Suprapubic skin (tissue), 4 donors: Measurements from ENCODE around the gene HSD17B14. TPM values are rescaled to one million over a fixed set of nuclear protein-coding genes. Genes with fewer than 3 reads are reported as not detected.
A peak's percentile ranks its signal among the peaks of the same experiment; 100 is the strongest.
"Not testable (repeated sequence)": the region's sequence is repeated elsewhere in the genome, so short reads cannot be mapped to it uniquely, and the experiment has no call there.

Experiments used
- DNase-seq, 2 donors: peaks; one replicate each; pipeline ENCODE4 v3.0.0-alpha.2; 2019; ENCODE audit warnings: low spot score in 2 of 2
- H3K27ac ChIP-seq: fragments of 200-600 bp; sonication (generic); one replicate; pipeline ENCODE4 v1.5.1; 2019
- H3K27me3 ChIP-seq: fragments of 200-600 bp; sonication (generic); one replicate; pipeline ENCODE4 v1.5.1; 2019
- H3K36me3 ChIP-seq: fragments of 200-600 bp; sonication (generic); one replicate; pipeline ENCODE4 v1.5.1; 2019
- H3K4me1 ChIP-seq: fragments of 200-600 bp; sonication (generic); one replicate; pipeline ENCODE4 v1.5.1; 2019
- H3K4me3 ChIP-seq: fragments of 200-600 bp; sonication (generic); one replicate; pipeline ENCODE4 v1.5.1; 2019; ENCODE audit warnings: mild to moderate bottlenecking
- H3K9me3 ChIP-seq: fragments of 200-600 bp; sonication (generic); one replicate; pipeline ENCODE4 v1.5.1; 2019
- CTCF ChIP-seq, 2 donors: fragments of 200-600 bp in 1 of 2; fragments of 450-650 bp in 1 of 2; sonication (generic) in 1 of 2; IDR thresholded peaks; one replicate each; pipeline ENCODE4 v1.5.1; 2016 to 2019; ENCODE audit warnings: antibody characterized with exemption in 2 of 2, mild to moderate bottlenecking in 1 of 2, moderate library complexity in 1 of 2
- EP300 ChIP-seq: sonication (generic); formaldehyde crosslinking; IDR thresholded peaks from one replicate; pipeline ENCODE4 v1.6.1; 2017; ENCODE audit warnings: antibody characterized with exemption
- POLR2A ChIP-seq, 2 donors: fragments of 450-650 bp; IDR thresholded peaks; one replicate each; pipeline ENCODE4 v1.6.1; 2017; ENCODE audit warnings: antibody characterized with exemption in 2 of 2, mild to moderate bottlenecking in 2 of 2, moderate library complexity in 2 of 2
- POLR2AphosphoS5 ChIP-seq, 3 donors: sonication (generic); formaldehyde crosslinking; IDR thresholded peaks; one replicate each; pipeline ENCODE4 v1.6.1; 2017; ENCODE audit warnings: antibody characterized with exemption in 3 of 3
- WGBS: methylation state at CpG from one replicate; pipeline ENCODE4 v1.1.5; 2018; 5-methylcytosine and 5-hydroxymethylcytosine counted together
- total RNA-seq, 4 donors: library from RNA; depleted of rRNA; stranded (reverse); fragments of >200 nt; gene quantifications; one replicate each; pipeline ENCODE4 v1.1.0, GENCODE V29; 2016

The HSD17B14 gene
- total RNA-seq, 4 donors from 2014 or later, result 2.5 to 3.4 (median 3.1) TPM

GRCh38 chr19:48878196-48879024, 42.1 kb upstream of the HSD17B14 start:
- H3K4me1 ChIP-seq, result peaks cover 50% of the 10 kb centered on the region

GRCh38 chr19:48877855-48878195, 41.5 kb upstream of the HSD17B14 start:
- no peak overlapping the region for H3K27ac ChIP-seq
- WGBS, result 87% methylated on average over 6 of the region's 6 CpGs
- H3K4me3 ChIP-seq, result no peak overlapping the region
- no peak for TF ChIP-seq POLR2A (IDR thresholded peaks at IDR 0.05)
- no peak for TF ChIP-seq POLR2AphosphoS5 (IDR thresholded peaks at IDR 0.05)
- no peak for TF ChIP-seq CTCF (IDR thresholded peaks at IDR 0.05)
- no peak for TF ChIP-seq EP300
- H3K9me3 ChIP-seq, result no peaks in the 10 kb centered on the region
- no peaks in the 10 kb centered on the region for H3K27me3 ChIP-seq
- H3K4me1 ChIP-seq, result peaks cover 54% of the 10 kb centered on the region
- peaks cover 45% of the 10 kb centered on the region for H3K36me3 ChIP-seq
- DNase-seq, result no peak

More at GRCh38 chr19:48878196-48879024, 42.1 kb upstream of the HSD17B14 start:
- TF ChIP-seq POLR2A (IDR thresholded peaks at IDR 0.05), result peak in 1 of 2 donors; percentile 4
- peak in 1 of 3 donors; percentile 67 for TF ChIP-seq POLR2AphosphoS5 (IDR thresholded peaks at IDR 0.05)
- no peak for TF ChIP-seq EP300
- TF ChIP-seq CTCF (IDR thresholded peaks at IDR 0.05), result no peak
- WGBS, result 57% methylated on average over 11 of the region's 11 CpGs
- H3K9me3 ChIP-seq, result no peaks in the 10 kb centered on the region
- H3K36me3 ChIP-seq, result peaks cover 42% of the 10 kb centered on the region
- no peaks in the 10 kb centered on the region for H3K27me3 ChIP-seq
- no peak overlapping the region for H3K27ac ChIP-seq
- DNase-seq, result no peak
- H3K4me3 ChIP-seq, result no peak overlapping the region

GRCh38 chr19:48876043-48876981, 40.0 kb upstream of the HSD17B14 start:
- peak overlapping the region; percentile 98 for H3K4me3 ChIP-seq
- peaks cover 45% of the 10 kb centered on the region for H3K36me3 ChIP-seq
- not testable (repeated sequence) for H3K9me3 ChIP-seq, H3K27me3 ChIP-seq
- WGBS, result 66% methylated on average over 30 of the region's 30 CpGs
- peak overlapping the region; percentile 100 for H3K27ac ChIP-seq
- TF ChIP-seq POLR2AphosphoS5 (IDR thresholded peaks at IDR 0.05), result peak in 1 of 3 donors; percentile 14
- peak in 1 of 2 donors; percentile 52 for TF ChIP-seq POLR2A (IDR thresholded peaks at IDR 0.05)
- H3K4me1 ChIP-seq, result peaks cover 57% of the 10 kb centered on the region
- peak in 1 of 2 donors; percentile 83 for DNase-seq

- H3K9me3 ChIP-seq, result no peaks in the 10 kb centered on the region
- TF ChIP-seq EP300, result no peak
- TF ChIP-seq POLR2A (IDR thresholded peaks at IDR 0.05), result no peak
- no peak for TF ChIP-seq CTCF (IDR thresholded peaks at IDR 0.05)
- peak in 1 of 3 donors; percentile 19 for TF ChIP-seq POLR2AphosphoS5 (IDR thresholded peaks at IDR 0.05)
- DNase-seq, result peak in 1 of 2 donors; percentile 82
- peak overlapping the region; percentile 98 for H3K4me3 ChIP-seq
- WGBS, result 8% methylated on average over 17 of the region's 17 CpGs
- H3K27me3 ChIP-seq, result no peaks in the 10 kb centered on the region
- peak overlapping the region; percentile 100 for H3K27ac ChIP-seq
- peaks cover 54% of the 10 kb centered on the region for H3K4me1 ChIP-seq
- H3K36me3 ChIP-seq, result peaks cover 45% of the 10 kb centered on the region
Measured at GRCh38 chr19:48874303-48875135, 38.2 kb upstream of the HSD17B14 start.
